DND-41 (cell line): Measurements from ENCODE around the gene KCNH2.

Source experiments
- EZH2 ChIP-seq: IDR thresholded peaks from 3 replicates; pipeline ENCODE4 v1.6.1; 2012; ENCODE audit warnings: borderline replicate concordance, low read depth, mild to moderate bottlenecking, moderate library complexity, low read length, inconsistent platforms; ENCODE audit not compliant: severe bottlenecking
- TF ChIP-seq, protein P1 (sequence below): IDR thresholded peaks from 2 replicates; pipeline ENCODE4 v1.5.1; 2012; ENCODE audit warnings: borderline replicate concordance, low read length, moderate library complexity, mild to moderate bottlenecking; ENCODE audit not compliant: poor library complexity, severe bottlenecking; ENCODE audit errors: extremely low read depth

DNA sequence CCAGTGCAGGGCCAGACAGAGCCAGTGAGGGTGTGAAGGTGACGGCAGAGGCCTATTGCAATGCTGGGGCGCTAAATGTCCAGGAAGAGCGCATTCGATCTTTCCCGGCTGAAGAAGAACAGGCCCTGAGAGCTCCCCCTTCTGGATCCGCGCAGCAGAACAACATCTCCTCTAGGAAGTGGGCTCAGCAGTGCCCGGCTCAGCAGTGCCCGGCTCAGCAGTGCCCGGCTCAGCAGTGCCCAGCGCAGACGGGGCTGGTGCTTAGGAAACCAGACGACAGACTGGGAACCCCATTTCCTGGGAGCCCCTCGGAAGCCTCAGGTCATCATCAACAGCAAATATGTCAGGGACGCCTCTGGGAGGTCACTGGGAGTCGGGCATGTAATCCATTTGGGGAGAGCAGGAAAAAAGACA is 8.0 kb upstream of the KCNH2 start:
- TF ChIP-seq, protein P1, sequence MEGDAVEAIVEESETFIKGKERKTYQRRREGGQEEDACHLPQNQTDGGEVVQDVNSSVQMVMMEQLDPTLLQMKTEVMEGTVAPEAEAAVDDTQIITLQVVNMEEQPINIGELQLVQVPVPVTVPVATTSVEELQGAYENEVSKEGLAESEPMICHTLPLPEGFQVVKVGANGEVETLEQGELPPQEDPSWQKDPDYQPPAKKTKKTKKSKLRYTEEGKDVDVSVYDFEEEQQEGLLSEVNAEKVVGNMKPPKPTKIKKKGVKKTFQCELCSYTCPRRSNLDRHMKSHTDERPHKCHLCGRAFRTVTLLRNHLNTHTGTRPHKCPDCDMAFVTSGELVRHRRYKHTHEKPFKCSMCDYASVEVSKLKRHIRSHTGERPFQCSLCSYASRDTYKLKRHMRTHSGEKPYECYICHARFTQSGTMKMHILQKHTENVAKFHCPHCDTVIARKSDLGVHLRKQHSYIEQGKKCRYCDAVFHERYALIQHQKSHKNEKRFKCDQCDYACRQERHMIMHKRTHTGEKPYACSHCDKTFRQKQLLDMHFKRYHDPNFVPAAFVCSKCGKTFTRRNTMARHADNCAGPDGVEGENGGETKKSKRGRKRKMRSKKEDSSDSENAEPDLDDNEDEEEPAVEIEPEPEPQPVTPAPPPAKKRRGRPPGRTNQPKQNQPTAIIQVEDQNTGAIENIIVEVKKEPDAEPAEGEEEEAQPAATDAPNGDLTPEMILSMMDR, result peak; percentile 80
- TF ChIP-seq EZH2, result no peak
